ENCODE results near the gene RC3H2.

DNA sequence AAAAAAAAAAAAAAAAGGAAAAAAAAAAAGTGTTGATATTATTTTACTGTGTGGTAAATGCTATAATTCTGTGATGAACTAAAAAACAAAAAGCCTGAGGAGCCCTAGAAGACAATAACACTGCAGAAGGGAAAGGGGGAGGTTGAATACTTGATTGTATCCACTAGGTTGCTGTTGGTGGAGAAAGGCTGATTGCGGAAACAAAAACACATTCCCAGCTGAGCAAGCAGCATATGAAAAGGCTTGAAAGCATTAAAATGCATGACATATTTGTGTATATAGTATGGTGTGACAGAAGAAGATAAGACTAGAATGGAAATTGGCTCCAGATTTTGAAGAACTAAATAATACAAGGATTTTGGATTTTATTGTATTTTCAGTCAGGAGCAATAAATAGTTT is 44.5 kb upstream of the RC3H2 start:
- TF ChIP-seq, protein P1, sequence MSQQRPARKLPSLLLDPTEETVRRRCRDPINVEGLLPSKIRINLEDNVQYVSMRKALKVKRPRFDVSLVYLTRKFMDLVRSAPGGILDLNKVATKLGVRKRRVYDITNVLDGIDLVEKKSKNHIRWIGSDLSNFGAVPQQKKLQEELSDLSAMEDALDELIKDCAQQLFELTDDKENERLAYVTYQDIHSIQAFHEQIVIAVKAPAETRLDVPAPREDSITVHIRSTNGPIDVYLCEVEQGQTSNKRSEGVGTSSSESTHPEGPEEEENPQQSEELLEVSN (IDR thresholded peaks at IDR 0.05) = no peak
- no peak for TF ChIP-seq KDM1A (IDR thresholded peaks at IDR 0.05; ENCODE audit: borderline replicate concordance, low read length)
- TF ChIP-seq JUND (IDR thresholded peaks at IDR 0.05; ENCODE audit: low read length) = no peak
- TF ChIP-seq JUN (IDR thresholded peaks at IDR 0.05; ENCODE audit: low read depth, low read length) = no peak
- TF ChIP-seq, protein P2, sequence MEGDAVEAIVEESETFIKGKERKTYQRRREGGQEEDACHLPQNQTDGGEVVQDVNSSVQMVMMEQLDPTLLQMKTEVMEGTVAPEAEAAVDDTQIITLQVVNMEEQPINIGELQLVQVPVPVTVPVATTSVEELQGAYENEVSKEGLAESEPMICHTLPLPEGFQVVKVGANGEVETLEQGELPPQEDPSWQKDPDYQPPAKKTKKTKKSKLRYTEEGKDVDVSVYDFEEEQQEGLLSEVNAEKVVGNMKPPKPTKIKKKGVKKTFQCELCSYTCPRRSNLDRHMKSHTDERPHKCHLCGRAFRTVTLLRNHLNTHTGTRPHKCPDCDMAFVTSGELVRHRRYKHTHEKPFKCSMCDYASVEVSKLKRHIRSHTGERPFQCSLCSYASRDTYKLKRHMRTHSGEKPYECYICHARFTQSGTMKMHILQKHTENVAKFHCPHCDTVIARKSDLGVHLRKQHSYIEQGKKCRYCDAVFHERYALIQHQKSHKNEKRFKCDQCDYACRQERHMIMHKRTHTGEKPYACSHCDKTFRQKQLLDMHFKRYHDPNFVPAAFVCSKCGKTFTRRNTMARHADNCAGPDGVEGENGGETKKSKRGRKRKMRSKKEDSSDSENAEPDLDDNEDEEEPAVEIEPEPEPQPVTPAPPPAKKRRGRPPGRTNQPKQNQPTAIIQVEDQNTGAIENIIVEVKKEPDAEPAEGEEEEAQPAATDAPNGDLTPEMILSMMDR (IDR thresholded peaks at IDR 0.05; ENCODE audit: control extremely low read depth in 1 of 3, insufficient read depth in 1 of 3, low read depth in 1 of 3, low read length in 3 of 3) = no peak
- TF ChIP-seq POLR2A (IDR thresholded peaks at IDR 0.05; ENCODE audit: control extremely low read depth in 1 of 2, low read depth in 2 of 2, low read length in 2 of 2) = no peak
- no peak for TF ChIP-seq CBX5 (IDR thresholded peaks at IDR 0.05; ENCODE audit: low read depth, low read length)
- no peak for TF ChIP-seq CHD2 (IDR thresholded peaks at IDR 0.05; ENCODE audit: low read length)
- TF ChIP-seq SUZ12 (IDR thresholded peaks at IDR 0.05; ENCODE audit: low read length) = no peak
- TF ChIP-seq SIN3A (conservative IDR thresholded peaks at IDR 0.05 in 1 of 2, IDR thresholded peaks at IDR 0.05 in 1 of 2; ENCODE audit: low read depth in 1 of 2, low read length in 2 of 2) = no peak
- no peak for TF ChIP-seq RAD21 (IDR thresholded peaks at IDR 0.05 in 1 of 2, conservative IDR thresholded peaks at IDR 0.05 in 1 of 2; ENCODE audit: low read depth in 2 of 2, low read length in 2 of 2)
- TF ChIP-seq ASH2L (IDR thresholded peaks at IDR 0.05; ENCODE audit: low read length) = no peak
- TF ChIP-seq EZH2 (IDR thresholded peaks at IDR 0.05; ENCODE audit: low read depth, low read length, severe bottlenecking) = no peak
